NCI-H2196 treated with DMSO at 0.1 percent for 48 hours (cell line): ENCODE data around the gene USP25.

ENCODE experiments used
- DNase-seq: peaks from one replicate; lab custom pipeline; 2025; ENCODE audit not compliant: unreplicated experiment; lab: John Stamatoyannopoulos, UW

USP25 gene

GRCh38 chr21:15763359-15763758 is 33.6 kb downstream of the USP25 start:
- DNase-seq = no peak

GRCh38 chr21:15764878-15765277 is 35.1 kb downstream of the USP25 start:
- DNase-seq = no peak

GRCh38 chr21:15766952-15767603 is 37.3 kb downstream of the USP25 start:
- DNase-seq = no peak

GRCh38 chr21:15768045-15768601 is 38.3 kb downstream of the USP25 start:
- no peak for DNase-seq

DNA sequence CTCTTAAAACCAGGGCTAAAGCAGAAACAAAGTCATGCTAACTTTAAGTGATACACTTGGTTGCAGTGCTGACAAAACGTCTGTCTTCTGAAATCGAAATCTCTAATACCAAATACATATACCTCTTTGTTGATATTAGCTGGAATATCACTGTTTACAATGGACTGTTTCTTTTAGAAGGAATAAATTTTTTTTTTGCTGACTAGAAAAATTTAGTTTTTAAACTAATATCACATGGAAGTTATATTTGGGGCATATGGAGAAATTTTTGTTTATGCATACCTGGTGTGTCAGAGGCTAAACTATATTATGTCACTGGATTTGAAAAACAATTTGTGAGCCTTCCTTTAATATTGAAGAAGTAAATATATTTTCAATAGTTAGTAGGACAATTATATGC is 39.1 kb downstream of the USP25 start:
- no peak for DNase-seq

DNA sequence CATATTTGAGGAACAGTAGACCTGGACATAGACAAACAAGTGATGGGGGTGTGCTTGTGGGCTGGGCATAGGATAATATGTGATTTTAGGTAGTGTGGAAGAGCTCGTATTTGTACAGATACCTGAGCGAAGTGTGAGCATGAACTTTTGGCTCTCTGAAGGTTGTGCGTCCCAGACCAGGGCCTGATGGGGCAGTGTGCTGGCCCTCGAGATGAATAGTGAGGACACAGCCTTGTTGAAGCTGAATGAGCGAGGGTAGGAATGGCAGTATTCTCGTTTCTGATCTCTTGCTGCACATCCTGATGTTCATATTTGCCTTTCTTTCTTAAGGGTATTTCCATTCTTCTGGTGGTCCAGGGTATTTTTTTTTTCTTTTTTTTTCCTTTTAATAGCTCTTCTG is 41.5 kb downstream of the USP25 start:
- DNase-seq = no peak

DNA sequence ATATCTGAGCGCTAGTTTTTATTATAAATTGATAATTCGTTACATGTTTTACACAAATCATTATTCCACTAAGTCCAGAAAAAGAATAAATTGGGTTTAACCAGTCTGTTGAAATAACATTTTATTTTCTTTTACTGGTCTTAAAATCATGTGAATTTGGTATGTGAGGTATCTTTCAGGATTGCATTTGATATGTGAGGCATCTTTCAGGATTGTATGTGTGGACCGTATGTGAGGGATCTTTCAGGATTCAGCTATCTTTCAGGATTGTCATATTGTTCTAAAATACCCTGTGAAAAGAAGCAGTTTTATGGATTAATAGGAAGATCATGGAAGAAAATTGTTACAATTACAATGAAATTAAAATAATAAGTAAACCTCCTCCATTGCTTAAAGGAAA is 42.9 kb downstream of the USP25 start:
- DNase-seq = no peak

DNA sequence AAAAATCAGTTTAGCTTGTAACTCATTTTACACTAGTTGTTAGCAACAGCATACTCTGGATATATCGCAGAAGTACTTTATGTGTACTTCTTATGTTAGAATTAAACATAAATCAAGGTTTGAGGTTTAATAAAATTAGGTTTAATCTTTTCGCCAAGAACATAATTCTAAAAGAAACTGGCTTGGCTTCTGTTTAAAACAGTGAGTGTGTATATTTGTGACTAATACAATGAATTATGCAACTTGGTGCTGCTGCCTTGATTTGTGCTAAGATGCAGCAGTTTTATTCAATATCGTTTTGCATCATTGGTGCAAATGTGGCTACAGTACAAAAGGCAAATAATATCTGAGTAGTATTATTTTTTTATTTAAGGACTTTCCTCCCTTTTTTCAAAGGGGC is 44.8 kb downstream of the USP25 start:
- DNase-seq = no peak

- no peak for DNase-seq
Measured at GRCh38 chr21:15775291-15775690, 45.5 kb downstream of the USP25 start.

DNA sequence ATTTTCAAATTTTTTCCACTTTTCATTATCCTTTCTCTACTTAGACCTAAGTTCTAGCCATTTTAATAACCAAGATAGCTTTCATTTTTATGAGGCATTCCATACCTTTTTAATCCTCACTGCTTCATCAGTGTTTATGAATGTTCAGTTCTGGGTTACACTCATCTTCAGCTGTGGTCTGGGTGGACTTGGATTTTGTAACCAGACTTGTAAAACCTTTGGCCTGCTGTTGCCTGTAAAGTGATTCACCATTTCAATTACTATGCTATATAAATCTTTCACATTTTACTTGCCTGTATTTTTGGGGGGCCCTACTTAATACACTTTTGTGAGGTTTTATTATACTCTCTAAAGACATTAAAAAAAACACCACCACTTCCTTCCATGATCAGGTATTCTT is 46.2 kb downstream of the USP25 start:
- no peak for DNase-seq

DNA sequence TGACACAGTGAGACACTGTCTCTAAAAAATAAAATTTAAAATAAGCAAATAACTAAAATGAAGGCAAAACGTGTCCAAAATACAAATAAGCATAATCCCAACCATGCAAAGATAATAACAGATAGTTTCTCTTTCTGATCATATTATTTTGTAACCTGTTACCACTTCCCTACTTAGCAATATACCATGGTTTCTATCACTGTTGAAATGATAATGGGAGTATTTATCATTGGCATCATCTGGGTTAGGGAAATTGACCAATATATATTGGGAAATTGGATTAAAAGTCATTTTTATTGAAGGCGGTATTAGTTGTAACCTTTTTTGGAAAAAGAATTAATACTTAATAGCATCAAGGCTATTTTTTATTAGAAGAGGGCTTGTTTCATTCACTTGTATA is 47.0 kb downstream of the USP25 start:
- DNase-seq = no peak

DNA sequence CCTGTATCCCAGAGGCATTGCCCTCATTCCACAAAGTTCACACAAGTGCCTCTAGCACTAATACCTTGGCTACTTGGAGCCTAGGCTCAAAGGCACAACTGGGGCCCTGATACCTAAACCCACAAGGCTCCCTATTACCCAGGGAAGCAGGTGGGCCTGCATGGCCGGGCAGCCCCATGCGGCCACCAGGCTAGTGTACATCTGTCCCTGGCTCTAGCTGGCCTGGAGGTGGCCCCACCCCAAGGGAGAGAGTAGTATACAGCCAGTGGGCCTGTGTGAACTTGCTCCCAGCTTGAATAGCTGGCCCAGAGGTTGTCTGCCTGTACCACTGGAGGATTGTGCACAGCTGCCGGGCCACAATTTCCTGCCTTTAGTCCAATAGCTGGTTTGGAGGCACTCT is 52.2 kb downstream of the USP25 start:
- DNase-seq = no peak

GRCh38 chr21:15788847-15789523 is 59.2 kb downstream of the USP25 start:
- DNase-seq = no peak

DNA sequence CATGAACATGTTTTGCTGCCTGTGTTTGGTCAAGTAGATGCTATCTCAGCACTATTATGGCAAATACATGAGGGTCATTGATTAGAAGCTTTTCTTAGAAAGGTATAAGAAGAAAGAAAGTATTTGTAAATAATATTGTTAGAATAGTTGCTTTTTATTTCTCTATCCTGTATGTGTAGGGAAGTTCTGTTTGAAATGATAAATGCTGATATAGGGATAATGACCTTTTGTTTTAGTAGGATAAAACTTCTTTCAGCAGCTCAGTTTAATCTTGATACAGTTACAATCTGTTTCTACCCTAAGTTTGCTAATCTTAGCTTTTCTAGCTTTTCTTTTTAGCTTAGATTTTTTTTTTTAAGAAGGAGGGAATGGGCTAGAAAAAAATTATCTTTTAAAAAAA is 63.3 kb downstream of the USP25 start:
- DNase-seq = no peak

DNA sequence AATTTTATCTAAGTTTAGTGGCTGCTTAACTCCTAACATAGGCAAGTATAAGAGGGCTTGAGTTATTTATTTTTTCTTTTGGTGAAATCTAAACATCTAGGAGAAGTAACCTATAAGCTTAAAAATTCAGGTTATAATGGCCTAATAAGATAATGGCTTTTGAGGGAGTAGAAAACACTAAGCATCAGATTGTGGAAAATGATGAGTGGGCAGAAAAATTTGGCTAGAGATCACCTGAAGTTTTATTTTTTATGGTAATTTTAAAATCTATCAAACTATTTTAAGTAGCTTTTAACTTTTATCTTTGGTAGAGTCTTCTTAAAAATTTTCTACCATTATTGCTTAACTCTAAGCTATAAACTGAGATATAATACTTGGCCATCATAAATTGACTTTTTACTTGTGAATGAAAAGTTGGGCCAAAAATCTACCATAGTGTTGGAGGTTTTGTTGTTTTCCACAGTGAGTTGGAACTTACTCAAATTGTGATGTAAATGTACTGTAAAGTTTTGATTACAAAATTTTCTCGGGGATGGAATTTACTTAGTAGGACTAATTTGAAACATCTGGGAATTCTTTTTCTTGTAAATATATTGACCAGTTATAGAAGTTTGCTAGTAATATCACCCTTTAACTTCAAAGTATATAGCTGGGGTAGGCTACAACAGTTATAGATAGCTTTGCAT is 63.9 kb downstream of the USP25 start:
- DNase-seq = no peak

DNA sequence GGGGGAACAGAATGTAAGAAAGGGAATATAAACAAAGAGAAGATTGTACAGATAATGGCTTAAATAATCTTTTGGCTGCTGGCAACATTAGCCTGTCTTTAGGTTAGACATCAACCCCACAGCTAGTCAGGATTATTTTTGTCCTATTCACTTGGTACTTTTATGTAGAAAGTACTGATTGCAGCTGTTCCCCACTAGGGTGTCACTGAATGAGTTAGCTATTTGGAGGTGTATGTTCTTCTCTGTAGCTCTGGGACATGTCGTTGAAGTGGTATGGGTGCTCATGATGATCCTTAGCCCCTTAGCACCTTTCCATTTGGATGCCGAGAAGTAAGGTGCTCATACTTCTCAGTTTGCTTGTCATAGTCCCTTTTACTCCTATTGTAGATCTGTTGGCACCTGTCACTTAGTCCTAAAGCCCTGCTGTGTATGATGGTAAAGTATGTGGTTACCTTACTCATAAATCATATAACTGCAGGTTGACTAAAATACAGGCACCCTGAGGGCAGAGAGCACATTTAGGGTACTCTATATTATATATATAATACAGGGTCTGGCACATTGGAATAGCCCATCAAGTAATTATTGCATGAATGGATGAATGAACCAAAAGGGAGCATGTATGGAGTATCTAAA is 64.6 kb downstream of the USP25 start:
- no peak for DNase-seq

GRCh38 chr21:15795533-15795932 is 65.8 kb downstream of the USP25 start:
- DNase-seq = no peak

DNA sequence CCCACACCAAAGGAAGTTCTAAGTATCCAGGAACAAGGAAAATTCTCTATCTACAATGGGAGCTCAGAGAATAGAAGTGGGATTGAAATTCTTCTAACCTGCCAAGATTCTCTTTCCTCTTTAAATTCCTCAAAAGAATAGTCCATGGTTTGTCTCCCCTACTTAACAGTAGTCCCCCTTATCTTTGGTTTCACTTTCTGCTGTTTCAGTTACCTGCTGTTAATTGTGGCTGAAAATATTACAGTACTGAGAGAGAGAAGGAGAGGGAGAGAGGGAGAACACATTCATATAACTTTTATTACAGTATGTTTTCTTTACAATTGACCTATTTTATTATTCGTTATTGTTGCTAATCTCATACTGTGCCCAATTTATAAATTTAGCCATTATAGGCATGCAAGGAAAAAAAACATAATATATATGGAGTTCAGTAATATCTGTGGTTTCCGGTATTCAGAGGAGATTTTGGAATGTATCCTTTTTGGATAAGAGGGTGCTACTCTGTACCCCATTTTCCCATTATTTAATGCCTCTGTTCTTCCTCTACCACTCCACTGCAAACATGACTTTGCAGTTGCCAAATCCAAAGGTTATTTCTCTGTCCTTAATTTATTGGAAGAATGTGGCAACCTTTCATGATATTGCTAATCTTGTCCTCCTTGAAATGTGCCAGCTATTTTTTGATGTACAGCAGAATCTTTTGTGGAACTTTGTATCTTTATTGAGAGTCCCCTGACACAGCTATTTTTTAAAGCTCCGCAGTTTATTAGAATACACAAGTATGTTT is 68.0 kb downstream of the USP25 start:
- DNase-seq = no peak

DNA sequence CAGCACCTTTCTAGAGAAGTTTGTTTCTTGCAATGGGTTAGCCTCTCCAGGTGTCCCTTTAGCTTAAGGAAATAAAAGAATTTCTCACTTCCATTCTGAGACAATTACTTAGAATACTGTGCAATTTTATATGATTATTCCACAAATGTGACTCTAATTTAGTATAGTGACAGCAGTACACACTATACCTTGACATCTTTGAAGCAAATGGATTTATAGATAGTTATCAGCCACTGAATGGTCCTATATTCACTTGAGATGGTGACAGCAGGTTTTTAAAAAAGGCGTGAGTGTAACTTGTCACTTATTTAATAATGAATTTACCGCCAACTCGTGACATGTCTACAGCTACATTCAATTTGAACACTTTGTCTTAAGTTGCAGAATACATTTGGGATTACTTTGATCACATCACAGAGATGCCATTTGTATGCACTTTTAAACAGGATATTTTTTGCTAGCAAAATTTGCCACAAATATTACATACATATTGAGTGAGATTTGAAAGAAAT is 71.6 kb downstream of the USP25 start:
- DNase-seq = no peak

GRCh38 chr21:15804247-15805005 is 74.6 kb downstream of the USP25 start:
- no peak for DNase-seq
